ENCODE data around the gene HEG1.

HEG1 gene

DNA sequence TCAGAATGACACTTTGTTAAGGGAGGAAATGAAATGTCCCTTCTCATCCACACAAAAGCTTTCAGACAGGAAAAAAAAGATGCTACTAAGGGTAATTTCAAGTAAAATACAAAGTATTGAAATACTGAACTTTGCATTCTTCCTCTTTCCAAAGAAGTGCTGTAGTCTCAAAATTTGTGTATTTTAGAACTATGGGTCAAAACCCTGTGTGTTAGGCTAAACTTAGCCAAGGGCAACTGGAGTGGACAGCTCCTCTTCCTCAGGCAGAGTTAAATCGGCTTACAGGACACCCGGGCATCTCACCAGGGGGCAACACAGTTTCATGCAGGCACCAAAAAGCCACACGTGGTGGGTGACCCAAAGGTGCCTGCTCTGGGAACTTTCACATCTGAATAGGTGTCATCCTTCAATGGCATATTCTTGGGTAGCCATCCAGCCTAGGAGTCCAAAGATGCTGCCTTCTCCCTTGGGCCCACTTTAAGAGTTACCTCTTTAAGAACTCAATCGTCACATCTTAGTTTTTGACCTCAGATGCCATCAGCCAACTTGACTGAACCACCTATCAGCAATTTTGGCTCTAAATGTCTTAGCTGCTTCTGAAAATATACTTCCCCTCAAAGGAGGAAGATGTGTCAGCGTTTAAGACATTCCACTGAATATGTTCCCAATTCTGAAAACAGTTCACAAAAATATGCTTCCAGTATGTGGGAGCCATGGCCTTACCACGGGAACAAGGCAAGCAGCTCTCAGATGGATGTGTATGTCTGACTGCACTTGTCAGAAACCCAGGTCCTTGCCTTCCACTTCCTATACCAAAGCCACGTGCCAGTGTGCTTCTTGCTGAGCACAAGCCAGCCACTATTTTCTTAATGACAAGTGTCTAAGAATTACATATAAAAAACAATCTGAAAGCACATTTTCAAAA is 89.0 kb downstream of the HEG1 start:
- peaks cover 0 to 10% (median 5%) of the 10 kb centered on the region in 4 experiments for H3K4me1 ChIP-seq (ENCODE audit: control extremely low read depth in 1 of 4, control insufficient read depth in 4 of 4, insufficient read depth in 4 of 4, low read length in 3 of 4)
- DNase-seq: peak in 1 of 3 donors; percentile 24
- no peaks in the 10 kb centered on the region for H3K27me3 ChIP-seq (replicated peaks in 2 of 5; ENCODE audit: control insufficient read depth in 4 of 5, insufficient read depth in 5 of 5, low read length in 4 of 5)
- WGBS (ENCODE audit: insufficient coverage): 63% methylated on average over 6 of the region's 7 CpGs
- H3K27ac ChIP-seq (ENCODE audit: insufficient read depth in 1 of 2, low read depth in 1 of 2, low read length in 2 of 2, poor library complexity in 1 of 2, severe bottlenecking in 2 of 2): no peak overlapping the region
- H3K36me3 ChIP-seq (ENCODE audit: control insufficient read depth in 4 of 4, insufficient read depth in 4 of 4, low read length in 3 of 4): peaks cover 0 to 9% (median 2%) of the 10 kb centered on the region in 4 experiments
- H3K4me3 ChIP-seq (ENCODE audit: control insufficient read depth in 1 of 7, extremely low read depth in 1 of 7, insufficient read depth in 4 of 7, low read depth in 2 of 7, low read length in 6 of 7): no peak overlapping the region
- no peaks in the 10 kb centered on the region for H3K9me3 ChIP-seq (ENCODE audit: control extremely low read depth in 1 of 5, control insufficient read depth in 4 of 5, insufficient read depth in 2 of 5, low read depth in 1 of 5, low read length in 4 of 5)
- ChIA-PET POLR2A (no interaction called here), CTCF (interaction anchor here (1.0 to 1.2 kb wide), 3 partner anchors 15 to 31 kb away, joined by 3 read pairs; no protein-coding TSS in a partner anchor)

- peaks cover 0 to 4% (median 1%) of the 10 kb centered on the region in 4 experiments for H3K36me3 ChIP-seq (ENCODE audit: control insufficient read depth in 4 of 4, insufficient read depth in 4 of 4, low read length in 3 of 4)
- POLR2A ChIA-PET: no interaction called here
- CTCF ChIA-PET: interaction anchor here (1.0 kb wide), 1 partner anchor 12 kb away, joined by 3 read pairs; no protein-coding TSS in a partner anchor
- no peak overlapping the region for H3K27ac ChIP-seq (ENCODE audit: insufficient read depth in 1 of 2, low read depth in 1 of 2, low read length in 2 of 2, poor library complexity in 1 of 2, severe bottlenecking in 2 of 2)
- peaks cover 0 to 10% (median 5%) of the 10 kb centered on the region in 4 experiments for H3K4me1 ChIP-seq (ENCODE audit: control extremely low read depth in 1 of 4, control insufficient read depth in 4 of 4, insufficient read depth in 4 of 4, low read length in 3 of 4)
- no peak overlapping the region for H3K4me3 ChIP-seq (ENCODE audit: control insufficient read depth in 1 of 7, extremely low read depth in 1 of 7, insufficient read depth in 4 of 7, low read depth in 2 of 7, low read length in 6 of 7)
- no peaks in the 10 kb centered on the region for H3K27me3 ChIP-seq (replicated peaks in 2 of 5; ENCODE audit: control insufficient read depth in 4 of 5, insufficient read depth in 5 of 5, low read length in 4 of 5)
- no peaks in the 10 kb centered on the region for H3K9me3 ChIP-seq (ENCODE audit: control extremely low read depth in 1 of 5, control insufficient read depth in 4 of 5, insufficient read depth in 2 of 5, low read depth in 1 of 5, low read length in 4 of 5)
- WGBS (ENCODE audit: insufficient coverage): no CpG with 5 or more reads among the region's 1 CpG
- DNase-seq: no peak
Observed at GRCh38 chr3:124965413-124965812, 90.4 kb downstream of the HEG1 start.

DNA sequence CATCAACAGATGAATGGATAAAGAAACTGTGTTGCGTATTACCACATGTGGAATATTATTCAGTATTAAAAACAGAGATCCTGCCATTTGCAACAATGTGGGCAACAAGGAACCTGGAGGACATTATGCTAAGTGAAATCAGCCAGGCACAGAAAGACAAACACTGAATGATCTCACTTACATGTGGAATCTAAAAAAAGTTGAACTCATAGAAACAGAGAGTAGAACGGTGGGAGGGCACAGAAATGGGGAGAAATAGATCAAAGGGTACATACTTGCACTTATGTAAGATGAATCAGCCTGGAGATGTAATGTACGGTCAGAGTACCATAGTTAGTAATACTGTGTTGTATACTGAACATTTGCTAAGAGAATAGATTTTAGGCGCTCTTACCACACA is 91.4 kb downstream of the HEG1 start:
- Histone ChIP-seq H3K27me3 (replicated peaks in 2 of 5; ENCODE audit: control insufficient read depth in 4 of 5, insufficient read depth in 5 of 5, low read length in 4 of 5) (no peaks in the 10 kb centered on the region), H3K9me3 (ENCODE audit: control extremely low read depth in 1 of 5, control insufficient read depth in 4 of 5, insufficient read depth in 2 of 5, low read depth in 1 of 5, low read length in 4 of 5) (no peaks in the 10 kb centered on the region), H3K4me1 (ENCODE audit: control extremely low read depth in 1 of 4, control insufficient read depth in 4 of 4, insufficient read depth in 4 of 4, low read length in 3 of 4) (peaks cover 0 to 10% (median 5%) of the 10 kb centered on the region in 4 experiments), H3K27ac (ENCODE audit: insufficient read depth in 1 of 2, low read depth in 1 of 2, low read length in 2 of 2, poor library complexity in 1 of 2, severe bottlenecking in 2 of 2) (no peak overlapping the region), H3K36me3 (ENCODE audit: control insufficient read depth in 4 of 4, insufficient read depth in 4 of 4, low read length in 3 of 4) (no peaks in the 10 kb centered on the region), H3K4me3 (ENCODE audit: control insufficient read depth in 1 of 7, extremely low read depth in 1 of 7, insufficient read depth in 4 of 7, low read depth in 2 of 7, low read length in 6 of 7) (no peak overlapping the region)
- no peak for DNase-seq
- POLR2A ChIA-PET: no interaction called here
- CTCF ChIA-PET: interaction anchor here (1.3 kb wide), 1 partner anchor 18 kb away, joined by 3 read pairs; no protein-coding TSS in a partner anchor
- 100% methylated on average over 1 of the region's 4 CpGs for WGBS (ENCODE audit: insufficient coverage)

DNA sequence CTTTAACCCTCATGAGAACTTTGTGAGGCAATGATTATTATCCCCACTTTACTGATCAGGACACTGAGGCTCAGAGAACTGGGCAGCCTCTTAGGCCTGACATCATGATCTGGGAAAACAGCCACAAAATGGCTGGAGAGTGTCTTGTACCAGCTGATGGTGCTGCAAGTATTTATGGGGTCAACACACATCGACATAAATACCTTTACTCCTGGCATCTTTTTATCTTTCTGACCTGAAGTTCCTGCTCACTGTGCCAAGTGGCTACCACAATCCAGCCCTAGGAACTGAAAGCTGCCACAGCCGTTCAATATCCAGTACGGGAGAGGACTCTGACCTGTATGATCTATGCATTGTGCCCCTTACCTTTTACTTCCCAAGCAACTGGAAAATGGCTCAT is 92.0 kb downstream of the HEG1 start:
- POLR2A ChIA-PET: no interaction called here
- Histone ChIP-seq H3K4me3 (ENCODE audit: control insufficient read depth in 1 of 7, extremely low read depth in 1 of 7, insufficient read depth in 4 of 7, low read depth in 2 of 7, low read length in 6 of 7) (no peak overlapping the region), H3K36me3 (ENCODE audit: control insufficient read depth in 4 of 4, insufficient read depth in 4 of 4, low read length in 3 of 4) (no peaks in the 10 kb centered on the region), H3K27ac (ENCODE audit: insufficient read depth in 1 of 2, low read depth in 1 of 2, low read length in 2 of 2, poor library complexity in 1 of 2, severe bottlenecking in 2 of 2) (no peak overlapping the region), H3K4me1 (ENCODE audit: control extremely low read depth in 1 of 4, control insufficient read depth in 4 of 4, insufficient read depth in 4 of 4, low read length in 3 of 4) (peaks cover 0 to 10% (median 3%) of the 10 kb centered on the region in 4 experiments), H3K27me3 (replicated peaks in 2 of 5; ENCODE audit: control insufficient read depth in 4 of 5, insufficient read depth in 5 of 5, low read length in 4 of 5) (no peaks in the 10 kb centered on the region), H3K9me3 (ENCODE audit: control extremely low read depth in 1 of 5, control insufficient read depth in 4 of 5, insufficient read depth in 2 of 5, low read depth in 1 of 5, low read length in 4 of 5) (no peaks in the 10 kb centered on the region)
- CTCF ChIA-PET: interaction anchor here (1.3 kb wide), 1 partner anchor 19 kb away, joined by 3 read pairs; no protein-coding TSS in a partner anchor
- DNase-seq: no peak
- WGBS (ENCODE audit: insufficient coverage): 25% methylated on average over 3 of the region's 3 CpGs

GRCh38 chr3:124962403-124962940 is 93.3 kb downstream of the HEG1 start:
- POLR2A ChIA-PET: interaction anchor here (0.6 kb wide), 1 partner anchor 87 kb away, joined by 4 read pairs; no protein-coding TSS in a partner anchor
- Histone ChIP-seq H3K4me1 (ENCODE audit: control extremely low read depth in 1 of 4, control insufficient read depth in 4 of 4, insufficient read depth in 4 of 4, low read length in 3 of 4) (peaks cover 0 to 10% (median 3%) of the 10 kb centered on the region in 4 experiments), H3K36me3 (ENCODE audit: control insufficient read depth in 4 of 4, insufficient read depth in 4 of 4, low read length in 3 of 4) (no peaks in the 10 kb centered on the region), H3K27ac (ENCODE audit: insufficient read depth in 1 of 2, low read depth in 1 of 2, low read length in 2 of 2, poor library complexity in 1 of 2, severe bottlenecking in 2 of 2) (no peak overlapping the region), H3K4me3 (ENCODE audit: control insufficient read depth in 1 of 7, extremely low read depth in 1 of 7, insufficient read depth in 4 of 7, low read depth in 2 of 7, low read length in 6 of 7) (no peak overlapping the region), H3K27me3 (replicated peaks in 2 of 5; ENCODE audit: control insufficient read depth in 4 of 5, insufficient read depth in 5 of 5, low read length in 4 of 5) (no peaks in the 10 kb centered on the region), H3K9me3 (ENCODE audit: control extremely low read depth in 1 of 5, control insufficient read depth in 4 of 5, insufficient read depth in 2 of 5, low read depth in 1 of 5, low read length in 4 of 5) (no peaks in the 10 kb centered on the region)
- no peak for DNase-seq
- CTCF ChIA-PET: interaction anchor here (1.1 kb wide), 1 partner anchor 10 kb away, joined by 3 read pairs; no protein-coding TSS in a partner anchor
- WGBS (ENCODE audit: insufficient coverage): no CpG with 5 or more reads among the region's 2 CpGs

DNA sequence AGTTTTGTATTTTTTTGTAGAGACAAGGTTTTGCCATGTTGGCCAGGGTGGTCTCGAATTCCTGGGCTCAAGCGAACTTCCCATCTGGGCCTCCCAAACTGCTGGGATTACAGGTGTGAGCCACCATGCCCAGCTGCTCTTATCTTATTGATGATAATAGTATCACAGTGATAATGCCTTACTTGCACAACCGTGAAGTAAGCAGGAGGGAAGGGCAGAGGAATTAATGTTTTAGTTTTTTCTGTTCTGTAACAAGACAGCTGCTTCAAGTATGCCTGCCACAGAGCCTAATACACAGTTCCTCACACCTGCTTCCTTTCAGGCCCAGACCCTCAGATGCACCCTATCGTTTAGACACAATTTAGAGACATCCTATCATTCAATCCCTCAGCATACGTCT is 95.1 kb downstream of the HEG1 start:
- no CpG with 5 or more reads among the region's 5 CpGs for WGBS (ENCODE audit: insufficient coverage)
- H3K27ac ChIP-seq (ENCODE audit: insufficient read depth in 1 of 2, low read depth in 1 of 2, low read length in 2 of 2, poor library complexity in 1 of 2, severe bottlenecking in 2 of 2): no peak overlapping the region
- peaks cover 0 to 1% (median 0%) of the 10 kb centered on the region in 5 experiments for H3K9me3 ChIP-seq (ENCODE audit: control extremely low read depth in 1 of 5, control insufficient read depth in 4 of 5, insufficient read depth in 2 of 5, low read depth in 1 of 5, low read length in 4 of 5)
- no peak overlapping the region for H3K4me3 ChIP-seq (ENCODE audit: control insufficient read depth in 1 of 7, extremely low read depth in 1 of 7, insufficient read depth in 4 of 7, low read depth in 2 of 7, low read length in 6 of 7)
- ChIA-PET POLR2A (no interaction called here), CTCF (no interaction called here)
- H3K27me3 ChIP-seq (replicated peaks in 2 of 5; ENCODE audit: control insufficient read depth in 4 of 5, insufficient read depth in 5 of 5, low read length in 4 of 5): no peaks in the 10 kb centered on the region
- peak in 1 of 3 donors; percentile 22 for DNase-seq
- H3K36me3 ChIP-seq (ENCODE audit: control insufficient read depth in 4 of 4, insufficient read depth in 4 of 4, low read length in 3 of 4): no peaks in the 10 kb centered on the region
- peaks cover 0 to 7% (median 0%) of the 10 kb centered on the region in 4 experiments for H3K4me1 ChIP-seq (ENCODE audit: control extremely low read depth in 1 of 4, control insufficient read depth in 4 of 4, insufficient read depth in 4 of 4, low read length in 3 of 4)

GRCh38 chr3:124960105-124960504 is 95.7 kb downstream of the HEG1 start:
- Histone ChIP-seq H3K27me3 (replicated peaks in 2 of 5; ENCODE audit: control insufficient read depth in 4 of 5, insufficient read depth in 5 of 5, low read length in 4 of 5) (no peaks in the 10 kb centered on the region), H3K36me3 (ENCODE audit: control insufficient read depth in 4 of 4, insufficient read depth in 4 of 4, low read length in 3 of 4) (no peaks in the 10 kb centered on the region), H3K27ac (ENCODE audit: insufficient read depth in 1 of 2, low read depth in 1 of 2, low read length in 2 of 2, poor library complexity in 1 of 2, severe bottlenecking in 2 of 2) (no peak overlapping the region), H3K4me3 (ENCODE audit: control insufficient read depth in 1 of 7, extremely low read depth in 1 of 7, insufficient read depth in 4 of 7, low read depth in 2 of 7, low read length in 6 of 7) (no peak overlapping the region), H3K9me3 (ENCODE audit: control extremely low read depth in 1 of 5, control insufficient read depth in 4 of 5, insufficient read depth in 2 of 5, low read depth in 1 of 5, low read length in 4 of 5) (peaks cover 0 to 1% (median 0%) of the 10 kb centered on the region in 5 experiments), H3K4me1 (ENCODE audit: control extremely low read depth in 1 of 4, control insufficient read depth in 4 of 4, insufficient read depth in 4 of 4, low read length in 3 of 4) (peaks cover 0 to 7% (median 0%) of the 10 kb centered on the region in 4 experiments)
- no peak for DNase-seq
- ChIA-PET CTCF (no interaction called here), POLR2A (no interaction called here)
- WGBS (ENCODE audit: insufficient coverage): no CpG with 5 or more reads among the region's 3 CpGs

Measured in common myeloid progenitor, CD34-positive (primary cell).